Memory B cell (primary cell): ENCODE measurements around the gene SSU72.
A peak's percentile ranks its signal among the peaks of the same experiment; 100 is the strongest.

Experiments
- ATAC-seq: fragments of 150-1000 bp; cut with Tn5 transposase; 2 replicates; pipeline ENCODE4 v1.10.0; 2021; ENCODE audit warnings: low read depth, mild to moderate bottlenecking, moderate library complexity
- DNase-seq, 2 donors: peaks; one replicate each; pipeline ENCODE4 v3.0.0; 2022; ENCODE audit warnings: low spot score in 2 of 2
- H3K27ac Mint-ChIP-seq: one replicate; pipeline ENCODE4 v1.8.0; 2022; ENCODE audit warnings: mild to moderate bottlenecking, moderate library complexity, mixed read lengths
- H3K27me3 Mint-ChIP-seq: one replicate; pipeline ENCODE4 v1.8.0; 2022; ENCODE audit warnings: mixed read lengths
- H3K36me3 Mint-ChIP-seq: one replicate; pipeline ENCODE4 v1.8.0; 2022; ENCODE audit warnings: mild to moderate bottlenecking, mixed read lengths
- H3K4me1 Mint-ChIP-seq: one replicate; pipeline ENCODE4 v1.8.0; 2022; ENCODE audit warnings: mixed read lengths
- H3K4me3 Mint-ChIP-seq: one replicate; pipeline ENCODE4 v1.8.0; 2022; ENCODE audit warnings: mild to moderate bottlenecking, moderate library complexity, mixed read lengths
- H3K9me3 Mint-ChIP-seq: one replicate; pipeline ENCODE4 v1.8.0; 2022; ENCODE audit warnings: mixed read lengths

The SSU72 gene

DNA sequence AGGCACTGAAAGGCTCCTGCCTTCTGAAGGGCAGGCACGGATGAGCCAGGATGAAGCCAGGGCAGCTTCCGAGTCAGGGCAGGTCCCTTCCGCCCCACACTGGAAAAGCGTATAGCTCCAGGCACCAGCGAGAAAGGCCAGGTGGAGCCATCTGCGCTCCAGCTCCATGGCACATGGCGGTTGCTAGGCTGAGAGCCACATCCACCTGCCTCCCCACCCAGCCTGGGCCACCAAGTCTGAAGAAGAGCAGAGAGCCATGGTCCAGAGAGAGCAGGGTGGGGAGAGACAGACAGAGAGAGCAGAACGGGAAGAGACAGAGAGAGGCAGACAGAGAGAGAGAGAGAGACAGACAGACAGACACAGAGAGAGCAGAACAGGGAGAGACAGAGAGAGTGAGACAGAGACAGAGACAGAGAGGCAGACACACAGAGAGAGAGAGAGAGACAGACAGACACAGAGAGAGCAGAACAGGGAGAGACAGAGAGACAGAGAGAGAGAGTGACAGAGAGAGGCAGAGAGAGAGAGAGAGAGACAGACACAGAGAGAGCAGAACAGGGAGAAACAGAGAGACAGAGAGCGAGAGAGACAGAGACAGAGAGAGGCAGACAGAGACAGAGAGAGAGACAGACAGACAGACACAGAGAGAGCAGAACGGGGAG, 20.1 kb upstream of the SSU72 start:
- Mint-ChIP-seq H3K27ac (no peak overlapping the region), H3K27me3 (peaks cover 6% of the 10 kb centered on the region), H3K9me3 (no peaks in the 10 kb centered on the region), H3K36me3 (no peaks in the 10 kb centered on the region), H3K4me1 (no peaks in the 10 kb centered on the region), H3K4me3 (no peak overlapping the region)
- DNase-seq = no peak
- peak; percentile 36 for ATAC-seq

- DNase-seq = no peak
- H3K27ac Mint-ChIP-seq = no peak overlapping the region
- no peak overlapping the region for H3K4me3 Mint-ChIP-seq
- H3K4me1 Mint-ChIP-seq = no peaks in the 10 kb centered on the region
- H3K9me3 Mint-ChIP-seq = no peaks in the 10 kb centered on the region
- no peaks in the 10 kb centered on the region for H3K36me3 Mint-ChIP-seq
- H3K27me3 Mint-ChIP-seq = peaks cover 4% of the 10 kb centered on the region
- ATAC-seq = no peak
These were observed 19.4 kb upstream of the SSU72 start for GRCh38 chr1:1593834-1594601.

GRCh38 chr1:1591452-1591851, 16.8 kb upstream of the SSU72 start:
- DNase-seq (no peak), ATAC-seq (no peak)
- peaks cover 5% of the 10 kb centered on the region for H3K27me3 Mint-ChIP-seq

DNA sequence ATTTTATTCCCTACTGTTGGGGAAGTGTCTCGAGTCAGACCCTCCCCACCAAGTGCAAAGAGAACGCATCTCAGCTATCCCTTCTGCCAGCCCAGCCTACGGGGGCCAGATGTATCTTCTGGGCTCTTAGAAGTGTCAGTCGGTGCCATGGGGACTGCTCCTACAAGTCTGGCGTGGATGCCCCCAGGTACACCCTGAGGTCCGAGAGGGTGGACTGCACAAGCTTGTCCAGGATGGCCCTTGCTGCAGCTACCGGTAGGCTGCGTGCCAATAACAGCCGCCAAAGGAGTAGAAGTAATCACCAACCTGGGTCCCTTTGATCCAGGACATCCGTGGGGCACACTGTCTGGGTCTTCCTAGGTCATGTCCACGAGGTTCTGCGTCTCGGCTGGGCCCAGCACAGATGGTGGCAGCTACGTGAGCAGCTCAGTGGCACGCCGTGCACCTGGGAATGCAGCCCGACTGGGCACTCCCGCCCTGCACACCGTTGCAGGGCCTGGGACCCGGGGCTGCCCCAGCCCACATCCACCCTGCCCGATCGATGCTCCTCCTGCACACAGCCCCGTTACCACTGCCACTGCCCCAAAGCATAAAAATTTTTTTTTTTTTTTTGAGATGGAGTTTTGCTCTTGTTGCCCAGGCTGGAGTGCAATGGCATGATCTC, 8.8 kb upstream of the SSU72 start:
- Mint-ChIP-seq H3K27me3 (peaks cover 5% of the 10 kb centered on the region), H3K27ac (no peak overlapping the region), H3K36me3 (no peaks in the 10 kb centered on the region), H3K4me3 (no peak overlapping the region), H3K4me1 (no peaks in the 10 kb centered on the region), H3K9me3 (no peaks in the 10 kb centered on the region)
- DNase-seq = no peak
- no peak for ATAC-seq

More at GRCh38 chr1:1591452-1591851, 16.8 kb upstream of the SSU72 start:
- no peaks in the 10 kb centered on the region for H3K4me1 Mint-ChIP-seq
- H3K9me3 Mint-ChIP-seq = no peaks in the 10 kb centered on the region
- no peaks in the 10 kb centered on the region for H3K36me3 Mint-ChIP-seq
- no peak overlapping the region for H3K4me3 Mint-ChIP-seq
- H3K27ac Mint-ChIP-seq = no peak overlapping the region

DNA sequence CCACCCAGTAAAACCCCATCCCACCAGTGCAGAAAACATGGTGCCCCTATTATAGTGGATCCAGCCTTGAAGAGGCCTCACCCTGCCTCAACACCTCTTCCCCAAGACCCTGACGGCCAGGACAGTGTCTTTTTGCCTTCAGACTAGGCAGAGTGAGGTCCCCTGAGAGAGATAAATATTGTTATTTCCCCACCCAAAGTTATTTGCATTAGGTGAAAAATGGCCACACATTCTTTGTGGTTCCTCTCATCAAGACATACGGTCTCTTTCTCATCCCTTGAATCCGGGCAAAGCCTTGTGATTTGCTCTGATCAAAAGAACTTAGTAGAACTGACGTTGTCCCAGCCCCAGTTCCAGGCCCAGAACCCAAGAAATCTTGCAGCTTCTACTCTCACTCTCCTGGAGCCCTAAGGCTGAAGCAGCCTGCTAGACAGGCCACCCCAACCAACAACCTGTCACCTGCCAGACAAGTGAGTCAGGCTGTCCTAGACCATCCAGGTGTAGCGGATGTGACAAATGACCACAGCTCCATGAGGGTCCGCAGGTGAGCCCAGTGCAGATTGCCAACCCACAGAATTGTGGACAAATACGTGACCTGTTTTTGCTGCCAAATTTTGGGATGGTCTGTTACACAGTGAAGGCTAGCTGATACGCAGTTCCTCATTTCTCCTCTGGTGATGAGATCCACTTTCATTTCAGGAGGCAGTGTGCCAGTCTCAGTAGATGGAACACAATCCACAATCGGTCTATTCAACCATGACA, 8.1 kb upstream of the SSU72 start:
- ATAC-seq = peak; percentile 43
- no peaks in the 10 kb centered on the region for H3K9me3 Mint-ChIP-seq

DNA sequence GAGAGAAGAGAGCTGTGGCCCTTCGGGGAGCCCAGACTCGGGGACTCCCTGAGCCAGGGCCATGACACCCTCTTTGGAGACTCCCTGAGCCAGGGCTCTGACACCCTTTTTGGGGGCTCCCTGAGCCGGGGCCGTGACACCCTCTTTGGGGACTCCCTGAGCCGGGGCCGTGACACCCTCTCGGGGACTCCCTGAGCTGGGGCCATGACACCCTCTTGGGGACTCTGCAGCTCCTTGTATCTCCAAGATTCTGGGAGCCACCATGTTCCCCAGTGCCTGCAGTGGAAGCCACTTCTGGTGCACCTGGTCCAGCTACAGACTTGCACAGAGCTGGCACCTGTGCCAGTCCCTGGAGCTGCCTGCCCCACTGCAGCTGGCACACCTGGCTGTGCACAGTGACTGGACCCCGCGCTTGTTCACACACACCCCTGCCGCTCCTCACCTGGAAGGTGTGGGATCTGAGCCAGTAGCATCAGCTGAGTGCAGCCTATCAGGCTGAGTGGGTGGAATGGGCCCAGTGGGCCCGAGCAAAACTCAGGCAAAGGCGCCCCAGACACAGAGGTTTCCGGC, 3.8 kb upstream of the SSU72 start:
- DNase-seq (no peak), ATAC-seq (no peak)
- H3K27ac Mint-ChIP-seq = no peak overlapping the region
- no peaks in the 10 kb centered on the region for H3K36me3 Mint-ChIP-seq
- H3K27me3 Mint-ChIP-seq = peaks cover 3% of the 10 kb centered on the region
- no peaks in the 10 kb centered on the region for H3K9me3 Mint-ChIP-seq
- no peak overlapping the region for H3K4me3 Mint-ChIP-seq
- peaks cover 8% of the 10 kb centered on the region for H3K4me1 Mint-ChIP-seq

More for the DNA sequence above, 8.1 kb upstream of the SSU72 start:
- Mint-ChIP-seq H3K36me3 (no peaks in the 10 kb centered on the region), H3K4me3 (no peak overlapping the region), H3K27ac (no peak overlapping the region), H3K4me1 (no peaks in the 10 kb centered on the region), H3K27me3 (peaks cover 5% of the 10 kb centered on the region)
- DNase-seq = no peak

- H3K36me3 Mint-ChIP-seq = no peaks in the 10 kb centered on the region
- peaks cover 1% of the 10 kb centered on the region for H3K27me3 Mint-ChIP-seq
- H3K27ac Mint-ChIP-seq = no peak overlapping the region
- peaks cover 12% of the 10 kb centered on the region for H3K4me1 Mint-ChIP-seq
- no peak for DNase-seq
- no peaks in the 10 kb centered on the region for H3K9me3 Mint-ChIP-seq
- no peak overlapping the region for H3K4me3 Mint-ChIP-seq
- no peak for ATAC-seq
These were observed 2.8 kb upstream of the SSU72 start for GRCh38 chr1:1577367-1578011.

DNA sequence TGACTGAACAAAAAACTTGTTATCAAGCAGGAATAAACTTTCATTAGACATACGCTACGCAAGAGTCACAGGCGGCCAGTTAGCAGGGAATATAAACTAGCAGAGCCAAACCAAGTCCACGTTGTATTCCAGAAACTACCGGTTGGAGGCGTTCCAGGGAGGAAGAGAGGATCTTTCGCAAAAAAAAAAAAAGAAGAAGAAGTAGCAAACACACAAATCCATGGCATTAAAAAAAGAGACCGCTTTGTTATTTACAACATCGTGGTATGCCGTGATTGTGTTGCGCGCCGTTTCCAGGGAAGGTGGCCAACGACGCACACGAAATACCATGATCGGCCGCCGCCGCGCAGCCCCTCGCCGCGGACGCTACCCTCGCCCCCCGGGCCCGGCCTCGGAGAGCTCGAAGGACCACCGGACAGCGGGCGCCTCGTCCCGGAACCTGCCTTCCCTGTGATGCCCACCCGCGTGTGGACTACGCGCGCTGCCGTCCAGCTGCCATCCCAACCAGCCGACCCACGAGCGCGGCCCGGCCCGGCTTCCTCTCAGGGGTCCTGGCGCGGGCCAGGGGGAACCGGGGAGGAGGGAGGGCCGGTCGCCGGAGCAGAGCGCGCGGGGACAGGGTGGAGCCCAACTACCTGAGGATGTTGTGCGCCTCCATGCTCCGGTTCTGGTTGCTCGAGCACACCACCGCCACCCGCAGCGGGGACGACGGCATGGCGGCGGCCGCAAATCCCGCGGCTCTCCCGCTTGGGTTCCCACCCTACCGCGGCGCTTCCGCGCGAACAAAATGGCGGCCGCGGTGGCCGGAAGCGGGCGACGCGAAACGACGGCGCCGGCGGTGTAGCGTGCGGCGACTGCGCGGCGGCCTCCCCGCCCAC, 581 bp downstream of the SSU72 start:
- peak; percentile 75 for ATAC-seq
- peak overlapping the region; percentile 96 for H3K4me3 Mint-ChIP-seq
- peaks cover 2% of the 10 kb centered on the region for H3K36me3 Mint-ChIP-seq
- H3K27me3 Mint-ChIP-seq = no peaks in the 10 kb centered on the region
- no peaks in the 10 kb centered on the region for H3K9me3 Mint-ChIP-seq
- H3K27ac Mint-ChIP-seq = peak overlapping the region; percentile 99
- peak in 1 of 2 donors; percentile 20 for DNase-seq
- peaks cover 18% of the 10 kb centered on the region for H3K4me1 Mint-ChIP-seq

DNA sequence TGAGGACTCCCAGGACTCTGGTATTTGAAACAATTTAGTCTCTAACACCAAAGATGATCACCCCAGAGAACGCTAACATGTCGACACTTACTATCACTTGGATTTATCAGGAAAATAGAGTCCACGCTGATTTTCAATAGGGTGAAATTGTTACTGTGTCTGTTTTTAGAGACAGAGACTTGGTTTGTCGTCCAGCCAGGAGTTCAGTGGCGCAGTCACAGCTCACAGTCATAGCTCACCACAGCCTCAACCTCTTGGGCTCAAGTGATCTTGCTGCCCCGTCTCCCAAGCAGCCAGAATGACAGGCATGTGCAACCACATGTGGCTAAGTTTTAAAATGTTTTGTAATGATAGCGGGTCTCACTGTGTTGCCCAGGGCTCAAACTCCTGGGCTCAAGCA, 5.3 kb downstream of the SSU72 start:
- no peaks in the 10 kb centered on the region for H3K9me3 Mint-ChIP-seq
- H3K27ac Mint-ChIP-seq = no peak overlapping the region
- no peak for DNase-seq
- no peak for ATAC-seq
- H3K27me3 Mint-ChIP-seq = no peaks in the 10 kb centered on the region
- H3K4me1 Mint-ChIP-seq = peaks cover 25% of the 10 kb centered on the region
- H3K36me3 Mint-ChIP-seq = peaks cover 11% of the 10 kb centered on the region
- no peak overlapping the region for H3K4me3 Mint-ChIP-seq

DNA sequence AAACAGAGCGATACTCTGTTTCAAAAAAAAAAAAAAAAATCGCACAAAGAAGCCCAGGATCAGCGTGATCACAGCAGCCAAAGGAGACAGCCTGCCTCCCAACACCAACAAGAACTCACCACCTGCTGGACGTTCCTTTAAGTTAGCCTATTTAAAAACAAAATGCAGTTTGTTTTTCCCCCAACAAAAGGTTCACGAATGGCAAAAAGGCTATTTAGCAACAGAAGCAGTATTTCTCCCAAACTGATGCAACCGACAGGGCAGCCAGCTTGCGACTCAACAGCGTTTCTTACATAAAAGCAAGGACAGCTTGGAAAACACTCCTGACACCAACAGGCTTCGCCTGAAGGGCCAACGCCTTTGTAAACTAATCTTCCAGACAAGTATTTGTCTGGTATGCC, 6.8 kb downstream of the SSU72 start:
- Mint-ChIP-seq H3K4me1 (peaks cover 18% of the 10 kb centered on the region), H3K27me3 (no peaks in the 10 kb centered on the region), H3K36me3 (peaks cover 18% of the 10 kb centered on the region), H3K4me3 (no peak overlapping the region), H3K27ac (no peak overlapping the region), H3K9me3 (no peaks in the 10 kb centered on the region)
- ATAC-seq (no peak), DNase-seq (no peak)

DNA sequence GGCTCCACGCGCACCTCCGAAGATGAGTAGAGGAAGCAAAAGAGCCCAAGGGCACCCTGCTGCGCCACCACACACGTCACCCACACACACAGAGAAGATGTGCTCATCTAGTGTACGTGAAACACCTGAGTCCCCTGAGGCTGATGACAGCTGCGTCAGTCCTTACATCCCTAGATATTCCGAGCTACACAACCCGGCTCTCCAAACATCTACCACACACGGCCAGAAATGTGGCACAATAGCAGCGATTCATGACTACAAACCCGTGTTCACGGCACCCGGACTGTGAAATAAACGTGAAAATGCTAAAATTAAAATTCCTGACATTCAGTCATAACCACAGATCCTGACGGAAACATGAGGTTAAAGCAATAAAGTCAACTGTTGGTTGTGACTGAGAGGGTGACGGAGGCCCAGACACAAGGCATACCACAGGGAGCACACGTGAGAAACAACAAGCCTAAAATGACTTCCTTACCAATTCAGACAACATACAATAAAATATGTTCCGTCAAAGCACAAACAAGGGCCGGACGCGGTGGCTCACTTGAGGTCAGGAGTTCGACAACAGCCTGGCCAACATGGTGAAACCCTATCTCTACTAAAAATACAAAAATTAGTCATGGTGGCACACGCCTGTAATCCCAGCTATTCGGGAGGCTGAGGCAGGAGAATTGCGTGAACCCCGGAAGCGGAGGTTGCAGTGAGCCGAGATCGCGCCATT, 7.3 kb downstream of the SSU72 start:
- H3K9me3 Mint-ChIP-seq = no peaks in the 10 kb centered on the region
- H3K4me3 Mint-ChIP-seq = no peak overlapping the region
- H3K36me3 Mint-ChIP-seq = peaks cover 18% of the 10 kb centered on the region
- DNase-seq (no peak), ATAC-seq (no peak)
- no peaks in the 10 kb centered on the region for H3K27me3 Mint-ChIP-seq
- H3K4me1 Mint-ChIP-seq = peaks cover 18% of the 10 kb centered on the region
- peak overlapping the region; percentile 31 for H3K27ac Mint-ChIP-seq

DNA sequence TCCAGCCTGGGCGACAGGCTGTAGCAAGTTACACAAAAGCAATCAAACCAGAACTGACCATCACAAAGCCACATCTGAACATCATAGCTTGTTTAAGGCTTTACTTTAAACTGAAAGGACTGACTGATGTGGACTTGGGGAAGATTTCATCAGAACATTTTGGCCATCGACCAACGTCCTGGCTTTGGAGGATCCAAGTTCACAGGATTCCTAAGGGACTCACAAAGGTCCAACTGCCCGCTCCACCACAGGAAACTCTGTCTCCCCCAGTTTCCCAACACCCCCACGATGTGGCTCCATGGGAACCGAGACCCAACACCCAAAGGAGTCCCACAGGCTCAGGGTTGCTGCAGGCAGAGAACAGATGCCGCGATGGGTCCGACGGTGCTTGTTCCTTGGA, 9.3 kb downstream of the SSU72 start:
- H3K9me3 Mint-ChIP-seq = no peaks in the 10 kb centered on the region

More for the DNA sequence above, 9.3 kb downstream of the SSU72 start:
- no peak for DNase-seq
- no peaks in the 10 kb centered on the region for H3K27me3 Mint-ChIP-seq
- H3K4me1 Mint-ChIP-seq = peaks cover 15% of the 10 kb centered on the region
- H3K36me3 Mint-ChIP-seq = peaks cover 23% of the 10 kb centered on the region
- ATAC-seq = no peak
- no peak overlapping the region for H3K4me3 Mint-ChIP-seq
- H3K27ac Mint-ChIP-seq = peak overlapping the region; percentile 65
